WTC11 (cell line): ENCODE measurements around the gene CBFA2T3.

Experiments
- CTCF ChIP-seq: fragments of 200-600 bp; IDR thresholded peaks from 2 replicates; pipeline ENCODE4 v1.8.0; 2022; ENCODE audit warnings: antibody characterized with exemption
- FOXJ3 ChIP-seq: sonication (generic); formaldehyde crosslinking; IDR thresholded peaks from 2 replicates; pipeline ENCODE4 v1.9.0; 2021; ENCODE audit warnings: missing genetic modification reagents, mild to moderate bottlenecking, borderline replicate concordance
- FOXP4 ChIP-seq: sonication (generic); formaldehyde crosslinking; IDR thresholded peaks from 2 replicates; pipeline ENCODE4 v1.8.0; 2022; ENCODE audit warnings: mild to moderate bottlenecking, missing genetic modification reagents
- ZBTB43 ChIP-seq: sonication (generic); formaldehyde crosslinking; IDR thresholded peaks from 2 replicates; pipeline ENCODE4 v1.8.1; 2023; ENCODE audit warnings: mild to moderate bottlenecking, missing genetic modification reagents
- ZSCAN18 ChIP-seq: fragments of 250-450 bp; sonication (Bioruptor Pico); IDR thresholded peaks from 2 replicates; pipeline ENCODE4 v2.1.2; 2022; ENCODE audit warnings: mild to moderate bottlenecking, moderate library complexity

GRCh38 chr16:88971371-88972097 is 5.5 kb downstream of the CBFA2T3 start:
- TF ChIP-seq ZBTB43 (no peak), CTCF (no peak), FOXP4 (CRISPR knock-in tag) (no peak), FOXJ3 (CRISPR knock-in tag) (no peak), ZSCAN18 (CRISPR knock-in tag) (no peak)
